Astrocyte (in vitro differentiated cells and primary cell): ENCODE measurements around the gene MSL1.

ENCODE experiments used
- CTCF ChIP-seq: IDR thresholded peaks from 2 replicates; pipeline ENCODE4 v1.5.1; 2011; ENCODE audit warnings: low read depth, mild to moderate bottlenecking, inconsistent platforms, low read length, moderate library complexity; ENCODE audit not compliant: insufficient read depth
- EZH2 ChIP-seq: IDR thresholded peaks from 2 replicates; pipeline ENCODE4 v1.6.1; 2012; ENCODE audit warnings: mild to moderate bottlenecking, low read length, inconsistent platforms; ENCODE audit not compliant: insufficient read depth

GRCh38 chr17:40101367-40102210 is 20.2 kb upstream of the MSL1 start:
- TF ChIP-seq EZH2 (no peak), CTCF (no peak)
